Type B pancreatic cell (in vitro differentiated cells): ENCODE results near the gene SPTB. TPM values are rescaled to one million over a fixed set of nuclear protein-coding genes. Genes with fewer than 3 reads are reported as not detected.

Source experiments
- DNase-seq: peaks from one replicate; pipeline ENCODE4 v3.0.0; 2021; ENCODE audit warnings: mixed read lengths; ENCODE audit not compliant: unreplicated experiment; ENCODE audit errors: extremely low spot score
- H3K27ac Mint-ChIP-seq: 2 replicates; pipeline ENCODE4 v1.8.0; 2021; ENCODE audit warnings: mild to moderate bottlenecking, mixed read lengths
- H3K27me3 Mint-ChIP-seq: 2 replicates; pipeline ENCODE4 v1.8.0; 2021; ENCODE audit warnings: mixed read lengths
- H3K36me3 Mint-ChIP-seq: 2 replicates; pipeline ENCODE4 v1.8.0; 2021; ENCODE audit warnings: mixed read lengths
- H3K4me1 Mint-ChIP-seq: one replicate; pipeline ENCODE4 v1.8.0; 2021; ENCODE audit warnings: mixed read lengths; ENCODE audit not compliant: unreplicated experiment
- H3K4me3 Mint-ChIP-seq: 2 replicates; pipeline ENCODE4 v1.8.0; 2021; ENCODE audit warnings: mild to moderate bottlenecking, mixed read lengths
- H3K9me3 Mint-ChIP-seq: 2 replicates; pipeline ENCODE4 v1.8.0; 2021; ENCODE audit warnings: mixed read lengths
- CTCF ChIP-seq: fragments of 200-600 bp; sonication (generic); conservative IDR thresholded peaks from 2 replicates; pipeline ENCODE4 v1.5.0; 2021; ENCODE audit warnings: antibody characterized with exemption, mild to moderate bottlenecking
- total RNA-seq: library from RNA; stranded (reverse); gene quantifications from 2 replicates; pipeline ENCODE4 v1.2.1, GENCODE V29; 2021; ENCODE audit warnings: low replicate concordance

Gene SPTB
- total RNA-seq, 1 donor from 2014 or later, result 3.8 TPM

- H3K9me3 Mint-ChIP-seq, result no peaks in the 10 kb centered on the region
- H3K27ac Mint-ChIP-seq, result no peak overlapping the region
- H3K27me3 Mint-ChIP-seq, result no peaks in the 10 kb centered on the region
- no peak overlapping the region for H3K4me3 Mint-ChIP-seq
- no peak for TF ChIP-seq CTCF
- no peak for DNase-seq
- H3K36me3 Mint-ChIP-seq, result peaks cover 25% of the 10 kb centered on the region
- peaks cover 18% of the 10 kb centered on the region for H3K4me1 Mint-ChIP-seq
Measured at GRCh38 chr14:64732066-64732465, 147.6 kb downstream of the SPTB start.

- Mint-ChIP-seq H3K4me3 (no peak overlapping the region), H3K36me3 (peaks cover 25% of the 10 kb centered on the region), H3K4me1 (peaks cover 18% of the 10 kb centered on the region), H3K9me3 (no peaks in the 10 kb centered on the region), H3K27me3 (no peaks in the 10 kb centered on the region), H3K27ac (peak overlapping the region; percentile 68)
- no peak for DNase-seq
- TF ChIP-seq CTCF, result no peak
Measured at GRCh38 chr14:64731141-64731581, 148.5 kb downstream of the SPTB start.

GRCh38 chr14:64730681-64731080, 149.0 kb downstream of the SPTB start:
- no peak for DNase-seq
- no peak for TF ChIP-seq CTCF
- H3K36me3 Mint-ChIP-seq, result peaks cover 25% of the 10 kb centered on the region
- H3K27ac Mint-ChIP-seq, result no peak overlapping the region
- no peaks in the 10 kb centered on the region for H3K9me3 Mint-ChIP-seq
- H3K27me3 Mint-ChIP-seq, result no peaks in the 10 kb centered on the region
- peaks cover 19% of the 10 kb centered on the region for H3K4me1 Mint-ChIP-seq
- no peak overlapping the region for H3K4me3 Mint-ChIP-seq

- no peak for TF ChIP-seq CTCF
- no peaks in the 10 kb centered on the region for H3K9me3 Mint-ChIP-seq
- H3K36me3 Mint-ChIP-seq, result peaks cover 21% of the 10 kb centered on the region
- no peak overlapping the region for H3K4me3 Mint-ChIP-seq
- DNase-seq, result no peak
- peaks cover 18% of the 10 kb centered on the region for H3K4me1 Mint-ChIP-seq
- H3K27me3 Mint-ChIP-seq, result no peaks in the 10 kb centered on the region
- no peak overlapping the region for H3K27ac Mint-ChIP-seq
Measured at GRCh38 chr14:64730061-64730440, 149.7 kb downstream of the SPTB start.

GRCh38 chr14:64729386-64730060, 150.2 kb downstream of the SPTB start:
- H3K27me3 Mint-ChIP-seq, result no peaks in the 10 kb centered on the region
- no peaks in the 10 kb centered on the region for H3K9me3 Mint-ChIP-seq

More at GRCh38 chr14:64729386-64730060, 150.2 kb downstream of the SPTB start:
- peaks cover 19% of the 10 kb centered on the region for H3K36me3 Mint-ChIP-seq
- peaks cover 20% of the 10 kb centered on the region for H3K4me1 Mint-ChIP-seq
- H3K4me3 Mint-ChIP-seq, result no peak overlapping the region
- no peak for DNase-seq
- peak overlapping the region; percentile 39 for H3K27ac Mint-ChIP-seq
- no peak for TF ChIP-seq CTCF
